GM21619 (cell line): Measurements from ENCODE around the gene GBGT1.
"Not testable (repeated sequence)": the region's sequence is repeated elsewhere in the genome, so short reads cannot be mapped to it uniquely, and the experiment has no call there.

ENCODE experiments used
- ATAC-seq: cut with Tn5 transposase; IDR thresholded peaks from one replicate; pipeline ENCODE4 v1.9.1; 2021; ENCODE audit not compliant: unreplicated experiment

GBGT1 gene

GRCh38 chr9:133199648-133200321, 36.1 kb upstream of the GBGT1 start:
- ATAC-seq = no peak

GRCh38 chr9:133195029-133195428, 31.3 kb upstream of the GBGT1 start:
- ATAC-seq = no peak

- ATAC-seq = no peak
Observed at GRCh38 chr9:133194597-133194996, 30.9 kb upstream of the GBGT1 start.

- ATAC-seq = no peak
Observed at GRCh38 chr9:133191989-133192388, 28.3 kb upstream of the GBGT1 start.

- ATAC-seq = no peak
Observed at GRCh38 chr9:133189826-133190225, 26.1 kb upstream of the GBGT1 start.

DNA sequence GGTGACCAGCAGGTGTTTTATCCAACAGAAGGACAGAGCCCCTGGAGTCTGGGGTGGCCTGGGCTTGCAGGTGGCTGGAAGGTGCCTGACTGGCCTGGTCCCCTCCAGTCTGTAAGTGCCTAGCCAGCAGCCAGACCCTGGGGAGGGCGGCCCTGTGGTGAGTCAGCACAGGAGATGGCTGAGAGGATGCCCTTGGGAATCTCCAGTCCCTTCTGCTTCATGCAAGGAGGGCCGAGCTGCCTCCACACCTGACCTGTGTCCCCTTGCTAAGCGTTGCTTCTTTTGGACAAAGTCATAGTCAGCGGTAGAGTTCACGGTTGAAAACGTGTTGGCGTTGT, 25.1 kb upstream of the GBGT1 start:
- ATAC-seq = no peak

DNA sequence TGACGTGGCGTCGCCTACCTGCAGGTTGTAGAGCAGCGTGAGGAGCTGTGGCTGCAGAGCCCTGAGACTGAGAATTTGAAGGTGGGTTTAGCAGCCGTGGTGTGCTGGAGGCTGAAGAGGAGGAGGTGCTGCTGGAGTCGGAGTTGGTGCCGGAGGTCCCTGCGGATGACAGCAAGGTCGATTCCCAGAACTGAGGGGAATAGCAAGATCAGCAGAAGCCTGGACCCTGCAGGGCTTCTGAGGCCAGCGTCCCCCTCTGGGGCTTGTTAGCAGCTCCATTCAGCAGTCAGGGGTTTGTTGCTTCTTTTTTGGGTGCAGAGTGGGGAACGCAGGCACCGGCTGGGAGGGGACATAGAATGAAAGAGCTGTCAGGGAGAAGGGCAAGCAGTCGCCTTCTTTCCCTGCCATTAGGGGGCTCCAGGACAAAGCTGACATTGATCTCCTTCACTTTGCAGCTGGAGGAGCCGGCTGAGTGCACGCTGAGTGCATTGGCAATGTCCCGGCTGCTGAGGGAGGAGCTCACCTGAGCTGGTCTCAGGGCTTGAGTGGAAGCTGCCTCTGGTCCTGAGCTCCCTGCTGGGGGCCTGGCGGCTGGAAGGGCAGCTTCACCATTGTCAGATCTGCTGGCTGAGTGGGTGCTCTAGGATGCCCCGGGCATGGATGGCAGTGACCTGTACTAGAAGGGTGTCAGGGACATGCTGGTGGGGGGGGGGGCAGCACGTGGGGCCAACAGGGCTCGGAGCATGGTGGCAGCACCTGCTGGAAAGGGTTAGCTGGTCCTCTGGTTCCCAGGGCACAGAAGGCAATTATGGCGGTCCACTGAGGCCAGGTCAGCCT, 24.5 kb upstream of the GBGT1 start:
- ATAC-seq = no peak

- no peak for ATAC-seq
Observed at GRCh38 chr9:133187561-133188005, 23.9 kb upstream of the GBGT1 start.

DNA sequence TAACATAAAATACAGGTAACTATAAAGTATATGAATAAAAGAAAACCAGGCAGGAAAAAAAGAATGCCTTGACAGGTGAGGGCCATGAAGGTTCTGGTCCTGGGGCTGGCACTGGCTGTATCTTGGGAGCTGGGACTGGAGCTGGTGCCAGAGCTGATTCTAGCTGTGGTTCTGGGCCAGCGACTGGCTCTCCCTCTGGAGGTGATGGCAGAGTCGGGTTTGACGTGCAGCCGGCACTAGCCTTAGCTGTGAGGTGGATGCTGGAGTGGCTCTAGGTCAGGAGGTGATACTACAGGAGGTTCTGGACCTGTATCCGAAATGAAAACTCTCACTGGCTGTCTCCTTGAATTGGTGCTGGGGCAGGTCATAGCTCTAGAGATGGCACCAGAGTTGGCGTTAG, 23.0 kb upstream of the GBGT1 start:
- no peak for ATAC-seq

DNA sequence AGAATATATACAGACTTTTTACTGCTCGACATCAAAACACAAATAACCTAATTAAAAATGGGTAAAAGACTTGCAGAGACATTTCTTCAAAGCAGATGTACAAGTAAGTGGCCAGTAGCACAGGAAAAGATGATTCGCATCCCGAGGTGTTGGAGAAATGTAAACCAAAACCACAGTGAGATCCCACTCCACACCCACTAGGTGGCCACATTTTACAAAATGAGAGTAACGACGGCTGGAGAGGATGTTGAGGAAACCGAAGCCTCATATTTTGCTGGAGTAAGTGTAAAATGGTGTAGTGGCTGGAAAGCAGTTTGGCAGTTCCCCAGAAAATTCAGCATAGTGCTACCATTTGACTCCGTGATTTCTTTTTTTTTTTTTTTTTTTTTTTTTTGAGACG, 21.3 kb upstream of the GBGT1 start:
- ATAC-seq = no peak

GRCh38 chr9:133182151-133182550, 18.4 kb upstream of the GBGT1 start:
- ATAC-seq = no peak

DNA sequence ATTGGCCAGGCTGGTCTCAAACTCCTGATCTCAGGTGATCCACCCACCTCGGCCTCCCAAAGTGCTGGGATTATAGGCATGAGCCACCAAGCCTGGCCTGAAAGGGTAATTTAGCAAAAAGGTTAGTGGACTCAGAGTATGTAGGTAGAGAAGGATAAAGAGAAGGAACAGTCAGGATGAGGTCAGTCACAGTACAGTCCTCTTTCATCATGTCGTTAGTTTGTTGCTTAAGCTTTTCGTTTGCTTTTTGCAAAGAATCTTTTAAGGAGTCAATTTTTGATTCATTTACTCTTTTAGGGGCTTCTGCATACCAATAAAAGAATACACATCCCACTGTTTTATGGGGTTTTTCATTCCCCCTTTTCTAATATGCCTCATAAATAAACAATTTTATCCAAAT, 17.8 kb upstream of the GBGT1 start:
- ATAC-seq = no peak

- ATAC-seq = no peak
Observed at GRCh38 chr9:133180953-133181352, 17.2 kb upstream of the GBGT1 start.

GRCh38 chr9:133173056-133173455, 9.3 kb upstream of the GBGT1 start:
- no peak for ATAC-seq

GRCh38 chr9:133171161-133171961, 7.6 kb upstream of the GBGT1 start:
- no peak for ATAC-seq

DNA sequence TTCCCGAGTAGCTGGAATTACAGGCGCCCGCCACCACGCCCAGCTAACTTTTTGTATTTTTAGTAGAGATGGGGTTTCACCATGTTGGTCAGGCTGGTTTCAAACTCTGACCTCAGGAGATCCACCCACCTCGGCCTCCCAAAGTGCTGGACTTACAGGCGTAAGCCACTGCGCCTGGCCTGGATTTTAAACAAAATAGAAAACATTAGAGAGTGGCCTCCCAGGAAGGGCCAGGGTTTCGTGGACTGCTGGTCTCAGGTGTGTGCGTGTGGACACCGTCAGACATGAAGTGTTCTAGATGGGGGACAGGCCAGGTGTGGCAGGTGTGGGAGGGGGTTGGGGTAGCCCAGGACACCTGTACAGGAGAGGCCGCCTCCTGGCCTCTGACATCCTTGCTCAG, 7.0 kb upstream of the GBGT1 start:
- ATAC-seq = no peak

DNA sequence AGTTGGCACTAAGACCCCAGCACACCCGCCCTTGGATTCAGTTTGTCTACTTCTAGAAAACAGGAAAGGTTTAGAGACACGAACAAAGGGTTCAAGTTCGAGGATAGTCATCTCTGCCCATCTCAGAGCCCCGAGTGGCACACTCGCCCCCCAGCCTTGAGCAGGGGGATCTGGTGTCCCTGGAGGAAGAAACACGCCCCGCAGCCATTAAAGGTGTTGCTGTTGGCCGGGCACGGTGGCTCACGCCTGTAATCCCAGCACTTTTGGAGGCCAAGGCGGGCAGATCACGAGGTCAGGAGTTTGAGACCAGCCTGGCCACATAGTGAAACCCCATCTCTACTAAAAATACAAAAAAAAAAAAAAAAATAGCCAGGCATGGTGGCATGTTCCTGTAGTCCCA, 6.0 kb upstream of the GBGT1 start:
- ATAC-seq = not testable (repeated sequence)

- ATAC-seq = no peak
Observed at GRCh38 chr9:133169102-133169501, 5.4 kb upstream of the GBGT1 start.

- ATAC-seq = no peak
Observed at GRCh38 chr9:133168432-133168831, 4.7 kb upstream of the GBGT1 start.

DNA sequence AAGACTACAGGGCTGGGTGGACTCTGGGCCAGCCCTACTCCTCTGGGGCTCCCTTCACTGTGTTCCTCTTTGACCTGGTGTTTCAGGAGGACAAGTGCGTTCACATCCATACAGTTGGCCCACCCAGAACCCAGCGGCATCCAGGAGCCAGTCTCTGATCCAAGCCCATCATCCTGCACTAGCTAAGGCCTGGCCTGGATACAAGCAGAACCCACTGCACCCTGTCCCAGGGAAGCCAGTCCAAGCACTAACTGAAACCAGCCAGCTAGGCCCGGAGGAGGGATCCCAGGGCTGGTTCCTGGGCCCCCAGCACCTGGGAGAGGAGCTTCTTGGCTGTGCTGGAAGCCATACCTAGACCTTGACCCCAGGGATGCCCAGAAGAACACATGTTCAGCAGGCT, 4.1 kb upstream of the GBGT1 start:
- no peak for ATAC-seq

DNA sequence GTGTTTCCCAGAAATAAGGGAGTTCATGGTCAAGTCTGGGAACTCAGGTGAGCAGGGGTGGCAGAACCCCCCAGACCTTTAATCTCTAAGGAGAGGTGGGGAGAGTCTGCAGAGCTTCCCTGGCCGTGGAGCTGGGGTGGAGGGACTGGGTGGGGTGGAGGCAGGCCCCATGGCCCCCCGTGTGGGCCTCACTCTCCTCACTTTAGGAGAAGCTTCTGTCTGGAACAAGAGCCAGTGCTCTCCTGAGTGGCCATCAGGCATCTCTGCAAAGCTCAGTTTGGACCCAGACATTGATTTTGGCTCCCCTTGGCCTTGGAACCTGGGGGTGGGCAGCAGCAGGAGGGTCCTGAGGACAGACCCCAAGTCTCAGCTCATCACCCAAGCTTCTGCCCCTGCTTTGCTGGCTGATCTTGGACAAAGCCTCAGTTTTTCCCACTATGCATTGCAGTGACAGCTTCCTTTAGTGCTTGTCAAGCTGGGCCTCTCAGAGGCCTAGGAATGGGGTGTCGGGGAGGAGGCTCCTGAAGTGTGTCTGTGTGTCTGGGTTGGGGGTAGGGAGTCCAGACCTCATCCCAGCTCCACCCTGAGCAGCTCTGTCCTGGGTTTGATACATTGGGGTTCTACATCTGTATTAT, 3.5 kb upstream of the GBGT1 start:
- no peak for ATAC-seq
